Omental fat pad (tissue), 4 donors: ENCODE results near the gene NRN1L. TPM values are rescaled to one million over a fixed set of nuclear protein-coding genes. Genes with fewer than 3 reads are reported as not detected.
A peak's percentile ranks its signal among the peaks of the same experiment; 100 is the strongest.
"Not testable (repeated sequence)": the region's sequence is repeated elsewhere in the genome, so short reads cannot be mapped to it uniquely, and the experiment has no call there.

Experiments
- ATAC-seq: fragments of 150-250 bp; one replicate; pipeline ENCODE4 v1.9.1; 2016; ENCODE audit warnings: mild to moderate bottlenecking, moderate library complexity; ENCODE audit not compliant: low FRiP score
- DNase-seq: peaks from one replicate; pipeline ENCODE4 v3.0.0-alpha.2; 2019; ENCODE audit warnings: low spot score
- CTCF ChIP-seq, 3 donors: fragments of 450-650 bp; IDR thresholded peaks; one replicate each; pipeline ENCODE4 v1.5.1; 2016 to 2017; ENCODE audit warnings: antibody characterized with exemption in 3 of 3, mild to moderate bottlenecking in 3 of 3, moderate library complexity in 2 of 3
- total RNA-seq, 4 donors: library from RNA; depleted of rRNA; stranded (reverse); fragments of >200 nt; gene quantifications; one replicate each; pipeline ENCODE4 v1.1.0, GENCODE V29; 2016

The NRN1L gene
- total RNA-seq, 4 donors from 2014 or later = 3.0 to 5.5 TPM; not detected in 2

GRCh38 chr16:67861877-67862276 lies 22.8 kb upstream of the NRN1L start:
- no peak for ATAC-seq
- no peak for DNase-seq
- TF ChIP-seq CTCF (IDR thresholded peaks at IDR 0.05) = no peak

GRCh38 chr16:67862623-67863583 lies 21.8 kb upstream of the NRN1L start:
- no peak for TF ChIP-seq CTCF (IDR thresholded peaks at IDR 0.05)
- no peak for DNase-seq
- peak; percentile 40 for ATAC-seq

- not testable (repeated sequence) for DNase-seq, ATAC-seq
Observed at GRCh38 chr16:67864044-67864443, 20.6 kb upstream of the NRN1L start.

GRCh38 chr16:67864594-67864993 lies 20.1 kb upstream of the NRN1L start:
- ATAC-seq = no peak
- no peak for TF ChIP-seq CTCF (IDR thresholded peaks at IDR 0.05)
- DNase-seq = no peak

GRCh38 chr16:67865318-67865717 lies 19.4 kb upstream of the NRN1L start:
- DNase-seq = no peak
- ATAC-seq = no peak
- TF ChIP-seq CTCF (IDR thresholded peaks at IDR 0.05) = no peak

- TF ChIP-seq CTCF (IDR thresholded peaks at IDR 0.05) = no peak
- DNase-seq (no peak), ATAC-seq (no peak)
Observed at GRCh38 chr16:67868290-67868689, 16.4 kb upstream of the NRN1L start.

GRCh38 chr16:67869653-67870052 lies 15.0 kb upstream of the NRN1L start:
- no peak for ATAC-seq
- no peak for DNase-seq
- TF ChIP-seq CTCF (IDR thresholded peaks at IDR 0.05) = no peak
